ENCODE results near the gene RNF227. TPM values are rescaled to one million over a fixed set of nuclear protein-coding genes. Genes with fewer than 3 reads are reported as not detected.

RNF227 gene
- total and polyA plus RNA-seq, 10 of the 15 experiments (the other 5 are each of a cell fraction or from before 2014, with no cell fraction given) = 0.49 to 5.0 (median 1.3) TPM

GRCh38 chr17:7931709-7932482, 15.8 kb upstream of the RNF227 start, which contains the start of the genes CNTROB and TRAPPC1 (continued):
- peak; percentile 87 for TF ChIP-seq GABPA (IDR thresholded peaks at IDR 0.05; ENCODE audit: low read depth)
- peak; percentile 32; the same call in 1 of the 2 replicates for TF ChIP-seq RB1 (IDR thresholded peaks at IDR 0.05; ENCODE audit: borderline replicate concordance)
- TF ChIP-seq YBX1 (IDR thresholded peaks at IDR 0.05) = no peak
- TF ChIP-seq KDM1A (IDR thresholded peaks at IDR 0.05; ENCODE audit: borderline replicate concordance) = no peak
- peak; percentile 97 for TF ChIP-seq HDGF (IDR thresholded peaks at IDR 0.05)
- TF ChIP-seq, protein P1, sequence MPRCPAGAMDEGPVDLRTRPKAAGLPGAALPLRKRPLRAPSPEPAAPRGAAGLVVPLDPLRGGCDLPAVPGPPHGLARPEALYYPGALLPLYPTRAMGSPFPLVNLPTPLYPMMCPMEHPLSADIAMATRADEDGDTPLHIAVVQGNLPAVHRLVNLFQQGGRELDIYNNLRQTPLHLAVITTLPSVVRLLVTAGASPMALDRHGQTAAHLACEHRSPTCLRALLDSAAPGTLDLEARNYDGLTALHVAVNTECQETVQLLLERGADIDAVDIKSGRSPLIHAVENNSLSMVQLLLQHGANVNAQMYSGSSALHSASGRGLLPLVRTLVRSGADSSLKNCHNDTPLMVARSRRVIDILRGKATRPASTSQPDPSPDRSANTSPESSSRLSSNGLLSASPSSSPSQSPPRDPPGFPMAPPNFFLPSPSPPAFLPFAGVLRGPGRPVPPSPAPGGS (IDR thresholded peaks at IDR 0.05; ENCODE audit: borderline replicate concordance, insufficient read depth, low read depth, low read length, poor library complexity, severe bottlenecking) = no peak
- peak; percentile 65 for TF ChIP-seq BACH1 (IDR thresholded peaks at IDR 0.05; ENCODE audit: borderline replicate concordance)
- TF ChIP-seq EGR1 (IDR thresholded peaks at IDR 0.05; ENCODE audit: borderline replicate concordance in 1 of 2, low read depth in 2 of 2, low read length in 2 of 2) = peak in 1 of 2 experiments; percentile 68; a peak in 1 of 3 replicates
- TF ChIP-seq IRF4 (IDR thresholded peaks at IDR 0.05; ENCODE audit: low read depth, low read length) = no peak
- no peak for TF ChIP-seq FOXK2 (IDR thresholded peaks at IDR 0.05)
- no peak for TF ChIP-seq PAX8 (IDR thresholded peaks at IDR 0.05)
- TF ChIP-seq STAT3 (IDR thresholded peaks at IDR 0.05; ENCODE audit: low read depth, low read length) = no peak
- TF ChIP-seq PAX5 (IDR thresholded peaks at IDR 0.05; ENCODE audit: borderline replicate concordance, low read depth, low read length) = peak; percentile 62; the same call in 1 of the 2 replicates
- TF ChIP-seq RBBP5 (conservative IDR thresholded peaks at IDR 0.05) = no peak
- no peak for TF ChIP-seq RUNX3 (IDR thresholded peaks at IDR 0.05; ENCODE audit: low read length)
- TF ChIP-seq TCF7 (IDR thresholded peaks at IDR 0.05; ENCODE audit: borderline replicate concordance) = no peak
- no peak for TF ChIP-seq ZBED1 (IDR thresholded peaks at IDR 0.05; ENCODE audit: borderline replicate concordance)
- TF ChIP-seq RFX5 (IDR thresholded peaks at IDR 0.05; ENCODE audit: low read depth, low read length) = peak; percentile 58
- TF ChIP-seq, protein P2, sequence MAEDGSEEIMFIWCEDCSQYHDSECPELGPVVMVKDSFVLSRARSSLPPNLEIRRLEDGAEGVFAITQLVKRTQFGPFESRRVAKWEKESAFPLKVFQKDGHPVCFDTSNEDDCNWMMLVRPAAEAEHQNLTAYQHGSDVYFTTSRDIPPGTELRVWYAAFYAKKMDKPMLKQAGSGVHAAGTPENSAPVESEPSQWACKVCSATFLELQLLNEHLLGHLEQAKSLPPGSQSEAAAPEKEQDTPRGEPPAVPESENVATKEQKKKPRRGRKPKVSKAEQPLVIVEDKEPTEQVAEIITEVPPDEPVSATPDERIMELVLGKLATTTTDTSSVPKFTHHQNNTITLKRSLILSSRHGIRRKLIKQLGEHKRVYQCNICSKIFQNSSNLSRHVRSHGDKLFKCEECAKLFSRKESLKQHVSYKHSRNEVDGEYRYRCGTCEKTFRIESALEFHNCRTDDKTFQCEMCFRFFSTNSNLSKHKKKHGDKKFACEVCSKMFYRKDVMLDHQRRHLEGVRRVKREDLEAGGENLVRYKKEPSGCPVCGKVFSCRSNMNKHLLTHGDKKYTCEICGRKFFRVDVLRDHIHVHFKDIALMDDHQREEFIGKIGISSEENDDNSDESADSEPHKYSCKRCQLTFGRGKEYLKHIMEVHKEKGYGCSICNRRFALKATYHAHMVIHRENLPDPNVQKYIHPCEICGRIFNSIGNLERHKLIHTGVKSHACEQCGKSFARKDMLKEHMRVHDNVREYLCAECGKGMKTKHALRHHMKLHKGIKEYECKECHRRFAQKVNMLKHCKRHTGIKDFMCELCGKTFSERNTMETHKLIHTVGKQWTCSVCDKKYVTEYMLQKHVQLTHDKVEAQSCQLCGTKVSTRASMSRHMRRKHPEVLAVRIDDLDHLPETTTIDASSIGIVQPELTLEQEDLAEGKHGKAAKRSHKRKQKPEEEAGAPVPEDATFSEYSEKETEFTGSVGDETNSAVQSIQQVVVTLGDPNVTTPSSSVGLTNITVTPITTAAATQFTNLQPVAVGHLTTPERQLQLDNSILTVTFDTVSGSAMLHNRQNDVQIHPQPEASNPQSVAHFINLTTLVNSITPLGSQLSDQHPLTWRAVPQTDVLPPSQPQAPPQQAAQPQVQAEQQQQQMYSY (CRISPR knock-in tag; IDR thresholded peaks at IDR 0.05) = peak; percentile 87; the same call in 1 of the 2 replicates
- peak; percentile 22; the same call in 1 of the 2 replicates for TF ChIP-seq TAF1 (IDR thresholded peaks at IDR 0.05; ENCODE audit: borderline replicate concordance, low read depth, low read length)
- no peak for TF ChIP-seq BCL11A (IDR thresholded peaks at IDR 0.05; ENCODE audit: low read depth, low read length)
- TF ChIP-seq, protein P3, sequence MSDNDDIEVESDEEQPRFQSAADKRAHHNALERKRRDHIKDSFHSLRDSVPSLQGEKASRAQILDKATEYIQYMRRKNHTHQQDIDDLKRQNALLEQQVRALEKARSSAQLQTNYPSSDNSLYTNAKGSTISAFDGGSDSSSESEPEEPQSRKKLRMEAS (IDR thresholded peaks at IDR 0.05; ENCODE audit: low read depth, low read length) = no peak; the same call in 1 of the 2 replicates
- peak; percentile 91 for TF ChIP-seq ZBTB40 (IDR thresholded peaks at IDR 0.05; ENCODE audit: borderline replicate concordance)

Data from GM12878 (cell line).